ENCODE measurements around the gene NBAS.

- TF ChIP-seq POLR2AphosphoS5 (IDR thresholded peaks at IDR 0.05; ENCODE audit: insufficient read depth, low read depth, low read length) (no peak), EZH2 (IDR thresholded peaks at IDR 0.05; ENCODE audit: borderline replicate concordance, low read depth, low read length, severe bottlenecking) (no peak), POLR2A (IDR thresholded peaks at IDR 0.05; ENCODE audit: low read depth, low read length) (no peak), FOS (IDR thresholded peaks at IDR 0.05; ENCODE audit: borderline replicate concordance, insufficient read depth, low read length) (no peak), MAX (IDR thresholded peaks at IDR 0.05; ENCODE audit: insufficient read depth, insufficient read length) (no peak), JUN (IDR thresholded peaks at IDR 0.05; ENCODE audit: borderline replicate concordance, insufficient read depth, insufficient read length, low read depth) (no peak), MYC (IDR thresholded peaks at IDR 0.05; ENCODE audit: low read depth, low read length) (no peak)
- TF ChIP-seq, protein P1, sequence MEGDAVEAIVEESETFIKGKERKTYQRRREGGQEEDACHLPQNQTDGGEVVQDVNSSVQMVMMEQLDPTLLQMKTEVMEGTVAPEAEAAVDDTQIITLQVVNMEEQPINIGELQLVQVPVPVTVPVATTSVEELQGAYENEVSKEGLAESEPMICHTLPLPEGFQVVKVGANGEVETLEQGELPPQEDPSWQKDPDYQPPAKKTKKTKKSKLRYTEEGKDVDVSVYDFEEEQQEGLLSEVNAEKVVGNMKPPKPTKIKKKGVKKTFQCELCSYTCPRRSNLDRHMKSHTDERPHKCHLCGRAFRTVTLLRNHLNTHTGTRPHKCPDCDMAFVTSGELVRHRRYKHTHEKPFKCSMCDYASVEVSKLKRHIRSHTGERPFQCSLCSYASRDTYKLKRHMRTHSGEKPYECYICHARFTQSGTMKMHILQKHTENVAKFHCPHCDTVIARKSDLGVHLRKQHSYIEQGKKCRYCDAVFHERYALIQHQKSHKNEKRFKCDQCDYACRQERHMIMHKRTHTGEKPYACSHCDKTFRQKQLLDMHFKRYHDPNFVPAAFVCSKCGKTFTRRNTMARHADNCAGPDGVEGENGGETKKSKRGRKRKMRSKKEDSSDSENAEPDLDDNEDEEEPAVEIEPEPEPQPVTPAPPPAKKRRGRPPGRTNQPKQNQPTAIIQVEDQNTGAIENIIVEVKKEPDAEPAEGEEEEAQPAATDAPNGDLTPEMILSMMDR (IDR thresholded peaks at IDR 0.05; ENCODE audit: extremely low read depth in 1 of 2, insufficient read depth in 1 of 2, low read depth in 1 of 2, low read length in 2 of 2): no peak
These were observed 195.7 kb downstream of the NBAS start for GRCh38 chr2:15365411-15365810.

Data from endothelial cell of umbilical vein (primary cell).